Measurements from ENCODE around the gene B3GAT1. TPM values are rescaled to one million over a fixed set of nuclear protein-coding genes. Genes with fewer than 3 reads are reported as not detected.

Gene B3GAT1
- polyA plus RNA-seq, 1 of the 3 experiments (the other 2 are of a cell fraction) = 0.15 TPM

DNA sequence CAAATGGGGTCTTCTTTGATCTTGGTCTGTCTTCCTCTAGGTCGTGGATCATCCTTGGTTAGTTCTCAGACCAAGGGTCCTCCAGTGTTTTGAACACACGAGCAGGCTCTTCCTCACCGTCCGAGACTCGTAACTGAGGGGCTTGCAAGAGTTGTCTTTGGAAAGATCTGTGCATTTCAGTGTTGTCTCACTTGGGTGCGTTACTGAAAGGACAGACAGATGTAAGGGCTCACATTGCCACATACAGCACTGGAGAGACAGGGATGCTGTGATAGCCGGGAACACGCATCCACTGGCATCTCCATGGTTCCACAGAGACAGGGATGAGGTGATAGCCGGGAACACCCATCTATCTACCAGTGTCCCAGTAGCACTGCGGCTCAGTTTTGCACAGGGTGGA lies 64.6 kb downstream of the B3GAT1 start:
- CTCF ChIA-PET = no interaction called here
- H3F3A ChIP-seq (replicated peaks; ENCODE audit: insufficient read depth) = no peaks in the 10 kb centered on the region
- H3K9me3 ChIP-seq = no peaks in the 10 kb centered on the region
- no peak overlapping the region for H3K4me3 ChIP-seq (ENCODE audit: low read depth in 2 of 2, low read length in 1 of 2)
- no peaks in the 10 kb centered on the region for H3K9me2 ChIP-seq
- no peak overlapping the region for H3K9ac ChIP-seq
- no peak for DNase-seq
- H3K79me2 ChIP-seq (ENCODE audit: insufficient read depth) = no peaks in the 10 kb centered on the region
- H3K4me1 ChIP-seq (ENCODE audit: control insufficient read depth in 1 of 2, insufficient read depth in 2 of 2, low read depth in 1 of 2, low read length in 1 of 2) = no peaks in the 10 kb centered on the region
- TF ChIP-seq CHD2 (IDR thresholded peaks at IDR 0.05; ENCODE audit: low read length, partially characterized antibody) (no peak), GABPA (IDR thresholded peaks at IDR 0.05; ENCODE audit: low read depth) (no peak), FOXJ3 (CRISPR knock-in tag; IDR thresholded peaks at IDR 0.05) (no peak), NRF1 (IDR thresholded peaks at IDR 0.05; ENCODE audit: low read depth, low read length) (no peak), USF1 (IDR thresholded peaks at IDR 0.05; ENCODE audit: borderline replicate concordance, low read depth) (no peak), EZH2phosphoT487 (IDR thresholded peaks at IDR 0.05; ENCODE audit: borderline replicate concordance, low read depth) (no peak)
- TF ChIP-seq, protein P1, sequence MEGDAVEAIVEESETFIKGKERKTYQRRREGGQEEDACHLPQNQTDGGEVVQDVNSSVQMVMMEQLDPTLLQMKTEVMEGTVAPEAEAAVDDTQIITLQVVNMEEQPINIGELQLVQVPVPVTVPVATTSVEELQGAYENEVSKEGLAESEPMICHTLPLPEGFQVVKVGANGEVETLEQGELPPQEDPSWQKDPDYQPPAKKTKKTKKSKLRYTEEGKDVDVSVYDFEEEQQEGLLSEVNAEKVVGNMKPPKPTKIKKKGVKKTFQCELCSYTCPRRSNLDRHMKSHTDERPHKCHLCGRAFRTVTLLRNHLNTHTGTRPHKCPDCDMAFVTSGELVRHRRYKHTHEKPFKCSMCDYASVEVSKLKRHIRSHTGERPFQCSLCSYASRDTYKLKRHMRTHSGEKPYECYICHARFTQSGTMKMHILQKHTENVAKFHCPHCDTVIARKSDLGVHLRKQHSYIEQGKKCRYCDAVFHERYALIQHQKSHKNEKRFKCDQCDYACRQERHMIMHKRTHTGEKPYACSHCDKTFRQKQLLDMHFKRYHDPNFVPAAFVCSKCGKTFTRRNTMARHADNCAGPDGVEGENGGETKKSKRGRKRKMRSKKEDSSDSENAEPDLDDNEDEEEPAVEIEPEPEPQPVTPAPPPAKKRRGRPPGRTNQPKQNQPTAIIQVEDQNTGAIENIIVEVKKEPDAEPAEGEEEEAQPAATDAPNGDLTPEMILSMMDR (IDR thresholded peaks at IDR 0.05) = no peak
- no peak overlapping the region for H3K4me2 ChIP-seq
- H4K20me1 ChIP-seq (ENCODE audit: insufficient read depth) = no peaks in the 10 kb centered on the region
- no peak overlapping the region for H2AFZ ChIP-seq (ENCODE audit: low read depth)
- no peaks in the 10 kb centered on the region for H3K36me3 ChIP-seq (replicated peaks in 1 of 2; ENCODE audit: control insufficient read depth in 1 of 2, insufficient read depth in 2 of 2, low read length in 1 of 2)
- POLR2A ChIA-PET = no interaction called here
- 59% methylated on average over 7 of the region's 10 CpGs for WGBS (ENCODE audit: low lambda C conversion rate)
- no peaks in the 10 kb centered on the region for H3K27me3 ChIP-seq (ENCODE audit: insufficient read depth)
- H3K27ac ChIP-seq (ENCODE audit: low read depth in 2 of 2, low read length in 1 of 2) = no peak overlapping the region

DNA sequence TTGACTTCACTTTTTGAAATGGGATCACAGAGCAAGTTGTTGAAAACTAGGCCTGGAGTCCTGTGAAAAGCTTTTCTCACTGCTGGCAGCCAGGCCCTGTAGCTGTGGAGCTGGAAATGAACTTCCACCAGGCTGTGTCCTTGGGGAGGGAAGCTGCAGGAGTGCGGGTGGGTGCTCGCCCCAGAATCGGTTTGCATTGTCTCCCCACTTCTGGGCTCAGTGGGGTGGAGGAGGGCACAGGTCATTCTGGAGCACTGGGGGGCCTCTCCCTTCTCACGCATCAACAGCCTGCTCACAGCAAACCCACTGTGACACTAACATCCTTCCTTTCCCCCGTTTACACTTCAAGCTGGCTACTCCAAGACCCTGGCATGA lies 65.1 kb downstream of the B3GAT1 start:
- Histone ChIP-seq H3K36me3 (replicated peaks in 1 of 2; ENCODE audit: control insufficient read depth in 1 of 2, insufficient read depth in 2 of 2, low read length in 1 of 2) (no peaks in the 10 kb centered on the region), H3K4me2 (no peak overlapping the region), H3K4me1 (ENCODE audit: control insufficient read depth in 1 of 2, insufficient read depth in 2 of 2, low read depth in 1 of 2, low read length in 1 of 2) (no peaks in the 10 kb centered on the region), H3K79me2 (ENCODE audit: insufficient read depth) (no peaks in the 10 kb centered on the region), H3F3A (replicated peaks; ENCODE audit: insufficient read depth) (no peaks in the 10 kb centered on the region), H3K27me3 (ENCODE audit: insufficient read depth) (no peaks in the 10 kb centered on the region), H3K4me3 (ENCODE audit: low read depth in 2 of 2, low read length in 1 of 2) (no peak overlapping the region), H4K20me1 (ENCODE audit: insufficient read depth) (no peaks in the 10 kb centered on the region), H2AFZ (ENCODE audit: low read depth) (no peak overlapping the region), H3K27ac (ENCODE audit: low read depth in 2 of 2, low read length in 1 of 2) (no peak overlapping the region), H3K9ac (no peak overlapping the region), H3K9me3 (no peaks in the 10 kb centered on the region), H3K9me2 (no peaks in the 10 kb centered on the region)
- ChIA-PET POLR2A (no interaction called here), CTCF (no interaction called here)
- 65% methylated on average over 5 of the region's 5 CpGs for WGBS (ENCODE audit: low lambda C conversion rate)
- no peak for DNase-seq
- TF ChIP-seq RFX5 (IDR thresholded peaks at IDR 0.05; ENCODE audit: low read length) = no peak
- no peak for TF ChIP-seq TEAD4 (IDR thresholded peaks at IDR 0.05; ENCODE audit: borderline replicate concordance, insufficient read depth)
- TF ChIP-seq JUND (IDR thresholded peaks at IDR 0.05) = no peak
- no peak for TF ChIP-seq POLR2AphosphoS5 (IDR thresholded peaks at IDR 0.05; ENCODE audit: low read depth, low read length)
- no peak for TF ChIP-seq MAX (IDR thresholded peaks at IDR 0.05; ENCODE audit: low read depth)
- TF ChIP-seq, protein P1 (IDR thresholded peaks at IDR 0.05) = no peak
- no peak for TF ChIP-seq RXRA (IDR thresholded peaks at IDR 0.05; ENCODE audit: borderline replicate concordance, low read depth)
- TF ChIP-seq RAD21 (IDR thresholded peaks at IDR 0.05; ENCODE audit: low read length) = no peak
- TF ChIP-seq SIN3A (IDR thresholded peaks at IDR 0.05; ENCODE audit: borderline replicate concordance, low read depth, low read length) = no peak
- TF ChIP-seq, protein P2, sequence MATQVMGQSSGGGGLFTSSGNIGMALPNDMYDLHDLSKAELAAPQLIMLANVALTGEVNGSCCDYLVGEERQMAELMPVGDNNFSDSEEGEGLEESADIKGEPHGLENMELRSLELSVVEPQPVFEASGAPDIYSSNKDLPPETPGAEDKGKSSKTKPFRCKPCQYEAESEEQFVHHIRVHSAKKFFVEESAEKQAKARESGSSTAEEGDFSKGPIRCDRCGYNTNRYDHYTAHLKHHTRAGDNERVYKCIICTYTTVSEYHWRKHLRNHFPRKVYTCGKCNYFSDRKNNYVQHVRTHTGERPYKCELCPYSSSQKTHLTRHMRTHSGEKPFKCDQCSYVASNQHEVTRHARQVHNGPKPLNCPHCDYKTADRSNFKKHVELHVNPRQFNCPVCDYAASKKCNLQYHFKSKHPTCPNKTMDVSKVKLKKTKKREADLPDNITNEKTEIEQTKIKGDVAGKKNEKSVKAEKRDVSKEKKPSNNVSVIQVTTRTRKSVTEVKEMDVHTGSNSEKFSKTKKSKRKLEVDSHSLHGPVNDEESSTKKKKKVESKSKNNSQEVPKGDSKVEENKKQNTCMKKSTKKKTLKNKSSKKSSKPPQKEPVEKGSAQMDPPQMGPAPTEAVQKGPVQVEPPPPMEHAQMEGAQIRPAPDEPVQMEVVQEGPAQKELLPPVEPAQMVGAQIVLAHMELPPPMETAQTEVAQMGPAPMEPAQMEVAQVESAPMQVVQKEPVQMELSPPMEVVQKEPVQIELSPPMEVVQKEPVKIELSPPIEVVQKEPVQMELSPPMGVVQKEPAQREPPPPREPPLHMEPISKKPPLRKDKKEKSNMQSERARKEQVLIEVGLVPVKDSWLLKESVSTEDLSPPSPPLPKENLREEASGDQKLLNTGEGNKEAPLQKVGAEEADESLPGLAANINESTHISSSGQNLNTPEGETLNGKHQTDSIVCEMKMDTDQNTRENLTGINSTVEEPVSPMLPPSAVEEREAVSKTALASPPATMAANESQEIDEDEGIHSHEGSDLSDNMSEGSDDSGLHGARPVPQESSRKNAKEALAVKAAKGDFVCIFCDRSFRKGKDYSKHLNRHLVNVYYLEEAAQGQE (IDR thresholded peaks at IDR 0.05; ENCODE audit: low read depth, low read length) = no peak

Measured in SK-N-SH (cell line).